ENCODE results near the gene OR2A2. TPM values are rescaled to one million over a fixed set of nuclear protein-coding genes. Genes with fewer than 3 reads are reported as not detected.

OR2A2 gene
- total RNA-seq, 1 donor from 2014 or later, result not detected

GRCh38 chr7:144133307-144133706 lies 23.9 kb downstream of the OR2A2 start:
- intact Hi-C loops (cut with micrococcal nuclease), result no loop called here
- ATAC-seq, result no peak
- no peak for DNase-seq

- intact Hi-C loops (cut with micrococcal nuclease), result no loop called here
- ATAC-seq, result no peak
These were observed 24.7 kb downstream of the OR2A2 start for GRCh38 chr7:144134116-144134515.

GRCh38 chr7:144137501-144137900 lies 28.1 kb downstream of the OR2A2 start:
- intact Hi-C loops (cut with micrococcal nuclease), result no loop called here
- no peak for ATAC-seq

More at GRCh38 chr7:144134116-144134515, 24.7 kb downstream of the OR2A2 start:
- no peak for DNase-seq

GRCh38 chr7:144142187-144142586 lies 32.8 kb downstream of the OR2A2 start:
- no peak for DNase-seq
- ATAC-seq, result no peak
- intact Hi-C loops (cut with micrococcal nuclease), result no loop called here

More at GRCh38 chr7:144137501-144137900, 28.1 kb downstream of the OR2A2 start:
- no peak for DNase-seq

- DNase-seq (no peak), ATAC-seq (no peak)
- intact Hi-C loops (cut with micrococcal nuclease), result no loop called here
These were observed 35.0 kb downstream of the OR2A2 start for GRCh38 chr7:144144426-144144825.

- ATAC-seq (no peak), DNase-seq (no peak)
- intact Hi-C loops (cut with micrococcal nuclease), result no loop called here
These were observed 38.9 kb downstream of the OR2A2 start for GRCh38 chr7:144148224-144148827.

GRCh38 chr7:144158861-144159260 lies 49.5 kb downstream of the OR2A2 start:
- DNase-seq (no peak), ATAC-seq (no peak)
- intact Hi-C loops (cut with micrococcal nuclease), result no loop called here

Other genes with a start within 250 kb of the OR2A2 start
- 35.9 TPM for gene TCAF1, start 207.4 kb upstream of the OR2A2 start, total RNA-seq
- not detected for gene OR2F2, start 174.3 kb upstream of the OR2A2 start, total RNA-seq
- not detected for gene OR2F1, start 154.7 kb upstream of the OR2A2 start, total RNA-seq
- not detected for gene OR6B1, start 109.3 kb upstream of the OR2A2 start, total RNA-seq
- gene OR2A5, start 60.6 kb upstream of the OR2A2 start, total RNA-seq, result not detected
- not detected for gene OR2A25, start 39.8 kb upstream of the OR2A2 start, total RNA-seq
- gene OR2A12, start 23.3 kb upstream of the OR2A2 start, total RNA-seq, result not detected
- gene OR2A14, start 13.6 kb downstream of the OR2A2 start, total RNA-seq, result not detected
- gene CTAGE4, start 73.9 kb downstream of the OR2A2 start, total RNA-seq, result 0.62 TPM
- 0.94 TPM for gene ARHGEF35, start 86.2 kb downstream of the OR2A2 start, total RNA-seq
- gene OR2A42, start 130.0 kb downstream of the OR2A2 start, total RNA-seq, result not detected
- gene OR2A7, start 155.2 kb downstream of the OR2A2 start, total RNA-seq, result 0.55 TPM
- not detected for gene CTAGE8, start 159.7 kb downstream of the OR2A2 start, total RNA-seq
- not detected for gene OR2A1, start 202.8 kb downstream of the OR2A2 start, total RNA-seq
- 1.7 TPM for gene ARHGEF5, start 245.8 kb downstream of the OR2A2 start, total RNA-seq